ENCODE measurements around the gene RPS10.

RPS10 gene

GRCh38 chr6:34462010-34462409 is 36.1 kb upstream of the RPS10 start:
- H3K4me3 ChIP-seq (ENCODE audit: low read depth, low read length): no peak overlapping the region
- no peak for DNase-seq (ENCODE audit: low read depth)
- TF ChIP-seq, protein P1, sequence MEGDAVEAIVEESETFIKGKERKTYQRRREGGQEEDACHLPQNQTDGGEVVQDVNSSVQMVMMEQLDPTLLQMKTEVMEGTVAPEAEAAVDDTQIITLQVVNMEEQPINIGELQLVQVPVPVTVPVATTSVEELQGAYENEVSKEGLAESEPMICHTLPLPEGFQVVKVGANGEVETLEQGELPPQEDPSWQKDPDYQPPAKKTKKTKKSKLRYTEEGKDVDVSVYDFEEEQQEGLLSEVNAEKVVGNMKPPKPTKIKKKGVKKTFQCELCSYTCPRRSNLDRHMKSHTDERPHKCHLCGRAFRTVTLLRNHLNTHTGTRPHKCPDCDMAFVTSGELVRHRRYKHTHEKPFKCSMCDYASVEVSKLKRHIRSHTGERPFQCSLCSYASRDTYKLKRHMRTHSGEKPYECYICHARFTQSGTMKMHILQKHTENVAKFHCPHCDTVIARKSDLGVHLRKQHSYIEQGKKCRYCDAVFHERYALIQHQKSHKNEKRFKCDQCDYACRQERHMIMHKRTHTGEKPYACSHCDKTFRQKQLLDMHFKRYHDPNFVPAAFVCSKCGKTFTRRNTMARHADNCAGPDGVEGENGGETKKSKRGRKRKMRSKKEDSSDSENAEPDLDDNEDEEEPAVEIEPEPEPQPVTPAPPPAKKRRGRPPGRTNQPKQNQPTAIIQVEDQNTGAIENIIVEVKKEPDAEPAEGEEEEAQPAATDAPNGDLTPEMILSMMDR (IDR thresholded peaks at IDR 0.05; ENCODE audit: low read depth, low read length, missing control alignments): no peak

GRCh38 chr6:34460796-34461507 is 35.1 kb upstream of the RPS10 start:
- H3K4me3 ChIP-seq (ENCODE audit: low read depth, low read length): no peak overlapping the region
- TF ChIP-seq, protein P1 (IDR thresholded peaks at IDR 0.05; ENCODE audit: low read depth, low read length, missing control alignments): no peak
- DNase-seq (ENCODE audit: low read depth): no peak

- peak; percentile 39 for DNase-seq (ENCODE audit: low read depth)
- TF ChIP-seq, protein P1 (IDR thresholded peaks at IDR 0.05; ENCODE audit: low read depth, low read length, missing control alignments): peak; percentile 84
- H3K4me3 ChIP-seq (ENCODE audit: low read depth, low read length): no peak overlapping the region
Measured at GRCh38 chr6:34459899-34460593, 34.2 kb upstream of the RPS10 start.

DNA sequence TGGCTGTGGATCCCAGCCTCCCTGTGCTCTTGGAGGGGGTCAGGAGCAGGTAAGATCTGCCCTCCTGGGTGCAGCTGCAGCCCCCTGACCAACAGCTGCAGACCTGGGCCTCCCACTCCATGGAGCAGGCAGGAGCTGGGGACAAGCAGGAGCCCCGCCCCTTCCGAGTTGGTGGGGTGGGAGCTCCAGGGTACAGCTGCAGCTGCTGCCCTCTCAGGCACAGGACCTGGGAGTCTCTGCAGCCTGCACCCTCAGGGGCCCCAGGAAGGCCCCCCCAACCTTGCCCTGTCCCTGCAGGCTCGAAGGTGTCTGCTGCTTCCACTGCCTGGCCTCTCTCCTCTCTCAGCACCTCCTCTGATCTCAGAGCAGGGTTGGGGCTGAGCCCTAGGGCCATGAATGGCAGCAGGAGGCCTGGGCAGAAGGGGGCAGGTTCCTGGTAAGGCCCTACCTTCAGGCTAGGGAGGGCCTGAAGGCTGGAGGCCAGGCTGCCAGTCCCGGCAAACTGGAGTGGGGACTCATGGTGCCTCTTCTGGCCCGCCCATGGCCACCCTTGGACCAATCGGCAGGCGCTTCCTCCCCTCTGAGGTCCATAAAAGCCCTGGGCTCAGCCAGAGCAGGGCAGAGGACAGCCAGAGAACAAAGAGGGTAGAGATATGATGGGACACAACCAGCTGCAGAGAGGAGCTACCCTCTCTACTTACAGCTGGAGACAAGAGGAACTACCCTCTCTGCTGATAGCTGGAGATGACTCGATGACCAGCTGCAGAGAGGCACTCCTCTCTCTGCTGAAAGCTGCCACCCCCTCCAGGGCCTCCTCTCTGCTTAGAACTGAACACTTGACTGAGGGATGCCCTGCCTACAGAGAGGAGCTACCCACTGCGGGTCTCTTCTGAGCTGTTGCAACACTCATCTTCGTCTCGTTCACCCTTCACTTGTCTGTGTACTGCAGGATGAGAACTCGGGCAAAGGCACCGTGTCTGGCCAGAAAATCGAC is 32.2 kb upstream of the RPS10 start:
- DNase-seq (ENCODE audit: low read depth): no peak
- no peak overlapping the region for H3K4me3 ChIP-seq (ENCODE audit: low read depth, low read length)
- TF ChIP-seq, protein P1 (IDR thresholded peaks at IDR 0.05; ENCODE audit: low read depth, low read length, missing control alignments): no peak

DNA sequence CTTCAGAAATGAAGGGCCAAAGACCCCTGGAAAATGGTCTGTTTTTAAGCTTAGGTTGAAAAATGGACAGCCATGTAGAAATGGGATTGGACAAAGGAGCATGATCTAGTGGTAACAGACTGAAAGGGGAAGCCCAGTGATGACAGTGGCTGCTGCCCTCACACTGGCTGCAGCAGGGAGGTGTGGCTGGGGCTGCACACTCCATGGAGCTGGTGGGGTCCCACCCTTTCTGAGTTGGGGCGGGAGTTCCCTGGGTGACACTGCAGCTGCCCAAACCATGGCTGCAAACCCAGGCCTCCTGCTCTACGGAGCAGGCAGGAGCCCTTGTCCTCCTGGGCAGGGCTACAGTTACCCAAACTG is 31.5 kb upstream of the RPS10 start:
- TF ChIP-seq, protein P1 (IDR thresholded peaks at IDR 0.05; ENCODE audit: low read depth, low read length, missing control alignments): no peak
- H3K4me3 ChIP-seq (ENCODE audit: low read depth, low read length): no peak overlapping the region
- no peak for DNase-seq (ENCODE audit: low read depth)

- H3K4me3 ChIP-seq (ENCODE audit: low read depth, low read length): no peak overlapping the region
- no peak for DNase-seq (ENCODE audit: low read depth)
- TF ChIP-seq, protein P1 (IDR thresholded peaks at IDR 0.05; ENCODE audit: low read depth, low read length, missing control alignments): no peak
Measured at GRCh38 chr6:34455831-34456230, 30.0 kb upstream of the RPS10 start.

Data from GM12864 (cell line).